H9 (cell line): Measurements from ENCODE around the gene ADAM22. TPM values are rescaled to one million over a fixed set of nuclear protein-coding genes. Genes with fewer than 3 reads are reported as not detected.

ENCODE experiments used
- DNase-seq: peaks from one replicate; pipeline ENCODE4 v3.0.0-alpha.2; 2017
- H2AFZ ChIP-seq: one replicate; pipeline ENCODE4 v1.6.1; 2013; ENCODE audit warnings: mild to moderate bottlenecking, low read length, control low read depth, moderate library complexity
- H2AK5ac ChIP-seq: 2 replicates; pipeline ENCODE4 v1.6.1; 2013; ENCODE audit warnings: low read length, control low read depth, mixed read lengths; ENCODE audit not compliant: insufficient read length
- H2BK120ac ChIP-seq: one replicate; pipeline ENCODE4 v1.6.1; 2013; ENCODE audit warnings: low read depth, mild to moderate bottlenecking, low read length, control low read depth, inconsistent platforms; ENCODE audit not compliant: poor library complexity, severe bottlenecking
- H2BK12ac ChIP-seq: 2 replicates; pipeline ENCODE4 v1.6.1; 2013; ENCODE audit warnings: low read length, control low read depth, mixed read lengths, low read depth; ENCODE audit not compliant: insufficient read length
- H2BK15ac ChIP-seq: 2 replicates; pipeline ENCODE4 v1.6.1; 2013; ENCODE audit warnings: low read depth, low read length, control low read depth
- H2BK20ac ChIP-seq: one replicate; pipeline ENCODE4 v1.6.1; 2013; ENCODE audit warnings: low read depth, mild to moderate bottlenecking, low read length, control low read depth, inconsistent platforms; ENCODE audit not compliant: poor library complexity, severe bottlenecking
- H2BK5ac ChIP-seq: 2 replicates; pipeline ENCODE4 v1.6.1; 2013; ENCODE audit warnings: low read length, control low read depth, mixed read lengths; ENCODE audit not compliant: insufficient read length
- H3K14ac ChIP-seq: 2 replicates; pipeline ENCODE4 v1.6.1; 2013; ENCODE audit warnings: low read length, control low read depth; ENCODE audit not compliant: insufficient read depth
- H3K18ac ChIP-seq: 2 replicates; pipeline ENCODE4 v1.6.1; 2013; ENCODE audit warnings: low read depth, mild to moderate bottlenecking, mixed read lengths, low read length, control low read depth; ENCODE audit not compliant: insufficient read length
- H3K23ac ChIP-seq: 2 replicates; pipeline ENCODE4 v1.6.1; 2013; ENCODE audit warnings: low read length, control low read depth, mixed read lengths, low read depth; ENCODE audit not compliant: insufficient read length
- H3K23me2 ChIP-seq: 2 replicates; pipeline ENCODE4 v1.6.1; 2013; ENCODE audit warnings: low read depth, mild to moderate bottlenecking, mixed read lengths, low read length, control low read depth; ENCODE audit not compliant: insufficient read length, poor library complexity, severe bottlenecking
- H3K27ac ChIP-seq: 2 replicates; pipeline ENCODE4 v1.5.1; 2013; ENCODE audit warnings: low read length, control low read depth, mixed read lengths, low read depth; ENCODE audit not compliant: insufficient read length
- H3K27me3 ChIP-seq: 2 replicates; pipeline ENCODE4 v1.6.1; 2013; ENCODE audit warnings: low read length, control low read depth, inconsistent platforms; ENCODE audit not compliant: insufficient read depth
- H3K4ac ChIP-seq: 2 replicates; pipeline ENCODE4 v1.6.1; 2013; ENCODE audit warnings: low read depth, mild to moderate bottlenecking, control low read depth, inconsistent platforms, low read length, moderate library complexity
- H3K4me1 ChIP-seq: 2 replicates; pipeline ENCODE4 v1.6.1; 2013; ENCODE audit warnings: low read length, control low read depth, inconsistent platforms; ENCODE audit not compliant: insufficient read depth
- H3K4me2 ChIP-seq: 2 replicates; pipeline ENCODE4 v1.6.1; 2013; ENCODE audit warnings: low read length, control low read depth, mixed read lengths; ENCODE audit not compliant: insufficient read length, insufficient read depth
- H3K56ac ChIP-seq: 2 replicates; pipeline ENCODE4 v1.6.1; 2013; ENCODE audit warnings: low read depth, mild to moderate bottlenecking, mixed read lengths, low read length, control low read depth; ENCODE audit not compliant: insufficient read length
- H3K79me1 ChIP-seq: 2 replicates; pipeline ENCODE4 v1.6.1; 2013; ENCODE audit warnings: low read depth, mild to moderate bottlenecking, moderate library complexity, low read length, control low read depth, inconsistent platforms; ENCODE audit not compliant: insufficient read depth, poor library complexity, severe bottlenecking
- H3K79me2 ChIP-seq: 2 replicates; pipeline ENCODE4 v1.6.1; 2013; ENCODE audit warnings: low read length, control low read depth, inconsistent platforms; ENCODE audit not compliant: insufficient read depth
- H3K9ac ChIP-seq: 2 replicates; pipeline ENCODE4 v1.6.1; 2013; ENCODE audit warnings: low read length, control low read depth, mixed read lengths; ENCODE audit not compliant: insufficient read length; ENCODE audit errors: extremely low read depth
- H3K9me3 ChIP-seq: one replicate; pipeline ENCODE4 v1.6.1; 2013; ENCODE audit warnings: low read depth, low read length, inconsistent platforms; ENCODE audit not compliant: control insufficient read depth
- H3T11ph ChIP-seq: one replicate; pipeline ENCODE4 v1.6.1; 2013; ENCODE audit warnings: mild to moderate bottlenecking, low read length, control low read depth, inconsistent platforms
- H4K20me1 ChIP-seq: one replicate; pipeline ENCODE4 v1.6.1; 2013; ENCODE audit not compliant: control insufficient read depth, insufficient read length, insufficient read depth
- H4K5ac ChIP-seq: 2 replicates; pipeline ENCODE4 v1.6.1; 2013; ENCODE audit warnings: low read depth, mild to moderate bottlenecking, mixed read lengths, low read length, control low read depth; ENCODE audit not compliant: insufficient read length
- H4K8ac ChIP-seq: replicated peaks from 2 replicates; pipeline ENCODE4 v1.6.1; 2013; ENCODE audit warnings: low read length, control low read depth, mixed read lengths, low read depth; ENCODE audit not compliant: insufficient read length
- H4K91ac ChIP-seq: 2 replicates; pipeline ENCODE4 v1.6.1; 2013; ENCODE audit warnings: low read depth, mild to moderate bottlenecking, moderate library complexity, mixed read lengths, low read length, control low read depth; ENCODE audit not compliant: insufficient read length
- H3K27ac Mint-ChIP-seq, 3 experiments: 2 replicates in 2 of 3; 3 replicates in 1 of 3; pipeline ENCODE4 v1.8.0; 2020 to 2021; ENCODE audit warnings: mixed read lengths in 3 of 3, mild to moderate bottlenecking in 1 of 3, moderate library complexity in 1 of 3
- H3K27me3 Mint-ChIP-seq: 2 replicates; pipeline ENCODE4 v1.8.0; 2021; ENCODE audit warnings: low read depth, mild to moderate bottlenecking, moderate library complexity, mixed read lengths
- H3K36me3 Mint-ChIP-seq, 3 experiments: 2 replicates in 2 of 3; 3 replicates in 1 of 3; pipeline ENCODE4 v1.8.0; 2020 to 2021; ENCODE audit warnings: low read depth in 3 of 3, mixed read lengths in 3 of 3; ENCODE audit not compliant: insufficient read depth in 1 of 3
- H3K4me1 Mint-ChIP-seq, 2 experiments: 2 replicates each; pipeline ENCODE4 v1.8.0; 2020; ENCODE audit warnings: mixed read lengths in 2 of 2
- H3K4me3 Mint-ChIP-seq, 2 experiments: 2 replicates in 1 of 2; 3 replicates in 1 of 2; pipeline ENCODE4 v1.8.0; 2020 to 2021; ENCODE audit warnings: mild to moderate bottlenecking in 2 of 2, mixed read lengths in 2 of 2, moderate library complexity in 1 of 2
- H3K9me3 Mint-ChIP-seq, 2 experiments: 2 replicates in 1 of 2; 3 replicates in 1 of 2; pipeline ENCODE4 v1.8.0; 2020; ENCODE audit warnings: mild to moderate bottlenecking in 2 of 2, mixed read lengths in 2 of 2, moderate library complexity in 1 of 2
- WGBS: extraction: QIAGEN DNeasy Blood & Tissue Kit; methylation state at CpG from one replicate; pipeline ENCODE4 v1.1.7; 2013; ENCODE audit warnings: missing lambda C conversion rate, low lambda C conversion rate, mixed read lengths; ENCODE audit not compliant: insufficient read length; ENCODE audit errors: extremely low coverage; 5-methylcytosine and 5-hydroxymethylcytosine counted together
- total RNA-seq: library from RNA; stranded (reverse); gene quantifications from 2 replicates; pipeline ENCODE4 v1.2.1, GENCODE V29; 2021
- TF ChIP-seq, protein P1 (sequence below): fragments of 200-600 bp; sonication (generic); conservative IDR thresholded peaks from 3 replicates; pipeline ENCODE4 v1.8.0; 2021; ENCODE audit warnings: antibody characterized with exemption, mild to moderate bottlenecking

Gene ADAM22
- total RNA-seq, 1 experiment from 2014 or later, result 8.7 TPM

DNA sequence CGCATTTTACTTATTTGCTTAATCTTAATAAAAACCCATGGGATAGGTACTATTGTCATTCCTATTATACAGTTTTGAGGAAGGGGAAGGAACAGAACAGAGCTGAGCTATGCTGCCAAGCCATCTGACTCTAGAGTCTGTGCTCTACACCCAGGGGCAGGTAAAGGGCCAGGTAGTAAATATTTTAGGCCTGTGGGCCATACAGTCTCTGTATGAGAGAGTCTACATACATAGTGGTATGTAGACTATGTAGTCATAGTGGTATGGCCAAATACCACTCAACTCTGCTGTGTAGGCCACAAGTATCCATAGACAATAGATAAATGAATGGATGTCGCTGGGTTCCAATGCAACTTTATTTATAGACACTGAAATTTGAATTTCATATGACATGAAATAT lies 289.2 kb downstream of the ADAM22 start:
- no peak overlapping the region for H3K23ac ChIP-seq
- H3K79me2 ChIP-seq, result peaks cover 2% of the 10 kb centered on the region; the same call in 1 of the 2 replicates
- H2BK120ac ChIP-seq, result no peak overlapping the region
- H3K14ac ChIP-seq, result no peak overlapping the region
- no peak overlapping the region for H3K4ac ChIP-seq
- Mint-ChIP-seq H3K27ac (no peak overlapping the region), H3K4me3 (no peak overlapping the region), H3K9me3 (no peaks in the 10 kb centered on the region; a peak in 1 of 5 replicates), H3K36me3 (no peaks in the 10 kb centered on the region), H3K4me1 (peaks cover 15 to 20% of the 10 kb centered on the region in 2 experiments), H3K27me3 (no peaks in the 10 kb centered on the region; the same call in 1 of the 2 replicates)
- H2BK5ac ChIP-seq, result no peak overlapping the region
- H3K27ac ChIP-seq, result no peak overlapping the region
- H2BK20ac ChIP-seq, result no peak overlapping the region
- H3T11ph ChIP-seq, result no peak overlapping the region
- H3K27me3 ChIP-seq, result no peaks in the 10 kb centered on the region
- H3K18ac ChIP-seq, result no peak overlapping the region
- H4K20me1 ChIP-seq, result no peaks in the 10 kb centered on the region
- H4K5ac ChIP-seq, result no peak overlapping the region
- H3K23me2 ChIP-seq, result peaks cover 15% of the 10 kb centered on the region
- H3K9me3 ChIP-seq, result no peaks in the 10 kb centered on the region
- no peak overlapping the region for H2BK12ac ChIP-seq
- no peak overlapping the region for H3K56ac ChIP-seq
- no peak overlapping the region for H2BK15ac ChIP-seq
- DNase-seq, result no peak
- no peaks in the 10 kb centered on the region for H3K79me1 ChIP-seq
- no CpG with 5 or more reads among the region's 2 CpGs for whole genome bisulfite sequencing
- H3K9ac ChIP-seq, result no peak overlapping the region
- no peak overlapping the region for H3K4me2 ChIP-seq
- TF ChIP-seq, protein P1, sequence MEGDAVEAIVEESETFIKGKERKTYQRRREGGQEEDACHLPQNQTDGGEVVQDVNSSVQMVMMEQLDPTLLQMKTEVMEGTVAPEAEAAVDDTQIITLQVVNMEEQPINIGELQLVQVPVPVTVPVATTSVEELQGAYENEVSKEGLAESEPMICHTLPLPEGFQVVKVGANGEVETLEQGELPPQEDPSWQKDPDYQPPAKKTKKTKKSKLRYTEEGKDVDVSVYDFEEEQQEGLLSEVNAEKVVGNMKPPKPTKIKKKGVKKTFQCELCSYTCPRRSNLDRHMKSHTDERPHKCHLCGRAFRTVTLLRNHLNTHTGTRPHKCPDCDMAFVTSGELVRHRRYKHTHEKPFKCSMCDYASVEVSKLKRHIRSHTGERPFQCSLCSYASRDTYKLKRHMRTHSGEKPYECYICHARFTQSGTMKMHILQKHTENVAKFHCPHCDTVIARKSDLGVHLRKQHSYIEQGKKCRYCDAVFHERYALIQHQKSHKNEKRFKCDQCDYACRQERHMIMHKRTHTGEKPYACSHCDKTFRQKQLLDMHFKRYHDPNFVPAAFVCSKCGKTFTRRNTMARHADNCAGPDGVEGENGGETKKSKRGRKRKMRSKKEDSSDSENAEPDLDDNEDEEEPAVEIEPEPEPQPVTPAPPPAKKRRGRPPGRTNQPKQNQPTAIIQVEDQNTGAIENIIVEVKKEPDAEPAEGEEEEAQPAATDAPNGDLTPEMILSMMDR, result no peak
- H4K91ac ChIP-seq, result no peak overlapping the region
- no peak overlapping the region for H2AFZ ChIP-seq
- H2AK5ac ChIP-seq, result no peak overlapping the region
- no peak overlapping the region for H4K8ac ChIP-seq
- H3K4me1 ChIP-seq, result no peaks in the 10 kb centered on the region
